Panc1 (cell line): Measurements from ENCODE around the gene CPSF3. TPM values are rescaled to one million over a fixed set of nuclear protein-coding genes. Genes with fewer than 3 reads are reported as not detected.

Source experiments
- ATAC-seq: fragments of 200-7000 bp; cut with Tn5 transposase; 2 replicates; pipeline ENCODE4 v1.9.1; 2020; ENCODE audit warnings: mild to moderate bottlenecking, moderate library complexity
- BruUV-seq: library from RNA; stranded (reverse); fragments of 400-500 nt; replicated peaks from 2 replicates; lab custom pipeline; 2021; lab: Mats Ljungman, UMichigan
- CTCF ChIA-PET: fragments of 300-600 bp; sonication (Branson Sonifier 250); formaldehyde crosslinking; loops from one replicate; lab custom pipeline; 2022; ENCODE audit warnings: antibody characterized with exemption; lab: Charles Lee
- POLR2A ChIA-PET: fragments of 300-600 bp; sonication (Branson Sonifier 250); formaldehyde crosslinking; loops from one replicate; lab custom pipeline; 2022; ENCODE audit warnings: antibody characterized with exemption; lab: Charles Lee
- DNase-seq: peaks from one replicate; pipeline ENCODE4 v3.0.0-alpha.2; 2010; ENCODE audit warnings: low read depth, low spot score
- H3K27ac ChIP-seq: 2 replicates; pipeline ENCODE4 v1.5.1; 2011; ENCODE audit warnings: mild to moderate bottlenecking, low read length, inconsistent platforms
- H3K27me3 ChIP-seq: fragments of 200-500 bp; sonication (Bioruptor generic); 2 replicates; pipeline ENCODE4 v1.6.0; 2014; ENCODE audit warnings: low read length, inconsistent platforms; ENCODE audit not compliant: control insufficient read depth, insufficient read depth
- H3K36me3 ChIP-seq: fragments of 200-500 bp; sonication (Bioruptor generic); 2 replicates; pipeline ENCODE4 v1.5.1; 2014; ENCODE audit warnings: inconsistent platforms, mild to moderate bottlenecking, low read length, moderate library complexity; ENCODE audit not compliant: control insufficient read depth, insufficient read depth
- H3K4me1 ChIP-seq: 2 replicates; pipeline ENCODE4 v1.5.1; 2011; ENCODE audit warnings: inconsistent platforms, mild to moderate bottlenecking, low read length, moderate library complexity; ENCODE audit not compliant: control insufficient read depth, insufficient read depth
- H3K4me3 ChIP-seq, 2 experiments: 2 replicates each; pipeline ENCODE4 v1.5.1; 2011 to 2012; ENCODE audit warnings: low read depth in 2 of 2, low read length in 2 of 2, mild to moderate bottlenecking in 2 of 2, inconsistent platforms in 1 of 2, moderate library complexity in 1 of 2
- H3K9me3 ChIP-seq: fragments of 200-500 bp; sonication (Bioruptor generic); 2 replicates; pipeline ENCODE4 v1.5.1; 2014; ENCODE audit warnings: low read depth, mild to moderate bottlenecking, inconsistent platforms, low read length, moderate library complexity; ENCODE audit not compliant: control insufficient read depth, insufficient read depth
- POLR2AphosphoS5 ChIP-seq: IDR thresholded peaks from 2 replicates; pipeline ENCODE4 v1.6.1; 2012; ENCODE audit warnings: mild to moderate bottlenecking, low read depth, low read length, moderate library complexity
- REST ChIP-seq, 2 experiments: IDR thresholded peaks; 2 replicates each; pipeline ENCODE4 v1.6.1; 2011 to 2012; ENCODE audit warnings: low read depth in 2 of 2, control low read depth in 1 of 2, low read length in 1 of 2, mild to moderate bottlenecking in 1 of 2, moderate library complexity in 1 of 2; ENCODE audit not compliant: insufficient read depth in 1 of 2
- SIN3A ChIP-seq: IDR thresholded peaks from 2 replicates; pipeline ENCODE4 v1.6.1; 2012; ENCODE audit warnings: low read depth, mild to moderate bottlenecking, low read length, moderate library complexity, borderline replicate concordance; ENCODE audit not compliant: insufficient read depth
- TCF7L2 ChIP-seq: IDR thresholded peaks from 2 replicates; pipeline ENCODE4 v1.6.1; 2011; ENCODE audit warnings: mild to moderate bottlenecking, low read depth, low read length, inconsistent platforms
- in situ Hi-C: cut with HindIII; loops from 2 replicates; pipeline ENCODE4 v1.10.0; 2016; ENCODE audit warnings: low sequenced_read_pairs, low pct_unique_long_range_greater_than_20kb
- intact Hi-C: fragments of 100-400 bp; cut with micrococcal nuclease; formaldehyde crosslinking; loops from one replicate; pipeline ENCODE4 v1.10.0; 2022; ENCODE audit not compliant: unreplicated experiment
- total RNA-seq: library from RNA; stranded (reverse); gene quantifications from one replicate; pipeline ENCODE4 v1.2.1, GENCODE V29; 2021; ENCODE audit not compliant: unreplicated experiment
- TF ChIP-seq, protein P1 (sequence below): fragments of 450-650 bp; IDR thresholded peaks from 2 replicates; pipeline ENCODE4 v1.5.1; 2017; ENCODE audit warnings: mild to moderate bottlenecking

The CPSF3 gene
- total RNA-seq, 1 experiment from 2014 or later: 54.1 TPM

- ChIA-PET CTCF (no interaction called here), POLR2A (no interaction called here)
- TF ChIP-seq TCF7L2 (no peak), SIN3A (no peak), REST (IDR thresholded peaks at IDR 0.05; ENCODE audit: insufficient read depth in 1 of 2, low read depth in 2 of 2, low read length in 1 of 2) (no peak), POLR2AphosphoS5 (no peak)
- TF ChIP-seq, protein P1, sequence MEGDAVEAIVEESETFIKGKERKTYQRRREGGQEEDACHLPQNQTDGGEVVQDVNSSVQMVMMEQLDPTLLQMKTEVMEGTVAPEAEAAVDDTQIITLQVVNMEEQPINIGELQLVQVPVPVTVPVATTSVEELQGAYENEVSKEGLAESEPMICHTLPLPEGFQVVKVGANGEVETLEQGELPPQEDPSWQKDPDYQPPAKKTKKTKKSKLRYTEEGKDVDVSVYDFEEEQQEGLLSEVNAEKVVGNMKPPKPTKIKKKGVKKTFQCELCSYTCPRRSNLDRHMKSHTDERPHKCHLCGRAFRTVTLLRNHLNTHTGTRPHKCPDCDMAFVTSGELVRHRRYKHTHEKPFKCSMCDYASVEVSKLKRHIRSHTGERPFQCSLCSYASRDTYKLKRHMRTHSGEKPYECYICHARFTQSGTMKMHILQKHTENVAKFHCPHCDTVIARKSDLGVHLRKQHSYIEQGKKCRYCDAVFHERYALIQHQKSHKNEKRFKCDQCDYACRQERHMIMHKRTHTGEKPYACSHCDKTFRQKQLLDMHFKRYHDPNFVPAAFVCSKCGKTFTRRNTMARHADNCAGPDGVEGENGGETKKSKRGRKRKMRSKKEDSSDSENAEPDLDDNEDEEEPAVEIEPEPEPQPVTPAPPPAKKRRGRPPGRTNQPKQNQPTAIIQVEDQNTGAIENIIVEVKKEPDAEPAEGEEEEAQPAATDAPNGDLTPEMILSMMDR: no peak
- BruUV-seq: no TSS peak
- DNase-seq (no peak), ATAC-seq (no peak)
- no peak overlapping the region for H3K27ac ChIP-seq
- no peaks in the 10 kb centered on the region for H3K27me3 ChIP-seq
- H3K9me3 ChIP-seq: no peaks in the 10 kb centered on the region
- in situ Hi-C loops: no loop called here
- intact Hi-C loops: no loop called here
- H3K4me1 ChIP-seq: no peaks in the 10 kb centered on the region; the same call in 1 of the 2 replicates
- peaks cover 4% of the 10 kb centered on the region for H3K36me3 ChIP-seq
- H3K4me3 ChIP-seq: no peak overlapping the region
Measured at GRCh38 chr2:9415516-9416169, 7.8 kb upstream of the CPSF3 start.

- Histone ChIP-seq H3K4me3 (no peak overlapping the region), H3K9me3 (no peaks in the 10 kb centered on the region), H3K36me3 (no peaks in the 10 kb centered on the region), H3K4me1 (no peaks in the 10 kb centered on the region; the same call in 1 of the 2 replicates), H3K27me3 (no peaks in the 10 kb centered on the region), H3K27ac (no peak overlapping the region)
- intact Hi-C loops: no loop called here
- CTCF ChIA-PET: no interaction called here
- TF ChIP-seq TCF7L2: no peak
- TF ChIP-seq, protein P1: no peak
- POLR2A ChIA-PET: no interaction called here
- BruUV-seq: no TSS peak
- ATAC-seq: no peak
- no peak for DNase-seq
- in situ Hi-C loops: no loop called here
Measured at GRCh38 chr2:9416267-9416961, 7.0 kb upstream of the CPSF3 start.
